Endothelial cell (in vitro differentiated cells): ENCODE measurements around the gene ABCA12. TPM values are rescaled to one million over a fixed set of nuclear protein-coding genes. Genes with fewer than 3 reads are reported as not detected.

Experiments used
- DNase-seq: peaks from one replicate; pipeline ENCODE4 v3.0.0; 2021; ENCODE audit warnings: low spot score
- H3K27ac Mint-ChIP-seq: one replicate; pipeline ENCODE4 v1.8.0; 2021; ENCODE audit warnings: mixed read lengths, inconsistent platforms; ENCODE audit not compliant: unreplicated experiment
- H3K27me3 Mint-ChIP-seq: one replicate; pipeline ENCODE4 v1.8.0; 2021; ENCODE audit warnings: mild to moderate bottlenecking, moderate library complexity, mixed read lengths, inconsistent platforms; ENCODE audit not compliant: unreplicated experiment
- H3K36me3 Mint-ChIP-seq: one replicate; pipeline ENCODE4 v1.8.0; 2021; ENCODE audit warnings: mild to moderate bottlenecking, low read depth, mixed read lengths, inconsistent platforms; ENCODE audit not compliant: unreplicated experiment
- H3K4me1 Mint-ChIP-seq: one replicate; pipeline ENCODE4 v1.8.0; 2021; ENCODE audit warnings: mild to moderate bottlenecking, mixed read lengths, inconsistent platforms; ENCODE audit not compliant: unreplicated experiment
- H3K4me3 Mint-ChIP-seq: one replicate; pipeline ENCODE4 v1.8.0; 2021; ENCODE audit warnings: mild to moderate bottlenecking, mixed read lengths, inconsistent platforms; ENCODE audit not compliant: unreplicated experiment
- H3K9me3 Mint-ChIP-seq: one replicate; pipeline ENCODE4 v1.8.0; 2021; ENCODE audit warnings: mixed read lengths, inconsistent platforms; ENCODE audit not compliant: unreplicated experiment
- CTCF ChIP-seq: fragments of 200-600 bp; sonication (generic); IDR thresholded peaks from one replicate; pipeline ENCODE4 v1.5.0; 2021; ENCODE audit warnings: antibody characterized with exemption; ENCODE audit not compliant: unreplicated experiment
- total RNA-seq: library from RNA; stranded (reverse); fragmentation: NEBNext Ultra II Directional; extraction: Animal tissue kit (Norgen Biotek cat#: 25700); gene quantifications from one replicate; pipeline ENCODE4 v1.2.1, GENCODE V29; 2021; ENCODE audit not compliant: unreplicated experiment

ABCA12 gene
- total RNA-seq, 1 donor from 2014 or later = not detected

DNA sequence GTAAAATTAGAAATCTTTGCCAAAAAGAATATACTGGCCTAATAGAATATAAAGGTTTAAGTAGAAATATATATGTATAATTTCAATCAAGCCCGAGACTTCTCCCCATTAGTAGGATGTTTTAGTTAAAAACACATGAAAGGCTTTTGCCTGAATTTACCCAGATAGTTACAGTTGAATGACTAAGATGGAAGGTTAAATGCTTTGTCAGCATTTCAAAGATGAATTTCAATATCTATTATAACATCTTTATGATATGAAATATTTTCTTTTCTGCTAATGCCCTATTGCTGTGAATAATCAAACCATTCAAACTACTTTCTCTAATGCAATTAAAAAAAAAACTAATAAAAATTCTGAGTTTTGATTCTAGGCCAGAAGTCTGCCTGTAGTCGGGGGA lies 18.0 kb upstream of the ABCA12 start:
- no peak for TF ChIP-seq CTCF
- Mint-ChIP-seq H3K27ac (no peak overlapping the region), H3K36me3 (no peaks in the 10 kb centered on the region), H3K9me3 (no peaks in the 10 kb centered on the region), H3K27me3 (no peaks in the 10 kb centered on the region), H3K4me3 (no peak overlapping the region), H3K4me1 (no peaks in the 10 kb centered on the region)
- DNase-seq = no peak

GRCh38 chr2:215149894-215150293 lies 11.5 kb upstream of the ABCA12 start:
- no peaks in the 10 kb centered on the region for H3K4me1 Mint-ChIP-seq
- DNase-seq = no peak
- no peaks in the 10 kb centered on the region for H3K27me3 Mint-ChIP-seq
- no peaks in the 10 kb centered on the region for H3K36me3 Mint-ChIP-seq
- H3K27ac Mint-ChIP-seq = no peak overlapping the region
- H3K9me3 Mint-ChIP-seq = no peaks in the 10 kb centered on the region
- TF ChIP-seq CTCF = no peak
- H3K4me3 Mint-ChIP-seq = no peak overlapping the region

- no peak for TF ChIP-seq CTCF
- no peak overlapping the region for H3K27ac Mint-ChIP-seq
- no peaks in the 10 kb centered on the region for H3K9me3 Mint-ChIP-seq
- H3K4me1 Mint-ChIP-seq = no peaks in the 10 kb centered on the region
- H3K36me3 Mint-ChIP-seq = no peaks in the 10 kb centered on the region
- no peaks in the 10 kb centered on the region for H3K27me3 Mint-ChIP-seq
- H3K4me3 Mint-ChIP-seq = no peak overlapping the region
- DNase-seq = no peak
Observed at GRCh38 chr2:215149486-215149885, 11.1 kb upstream of the ABCA12 start.

- no peak overlapping the region for H3K27ac Mint-ChIP-seq
Observed at GRCh38 chr2:215149060-215149459, 10.6 kb upstream of the ABCA12 start.

DNA sequence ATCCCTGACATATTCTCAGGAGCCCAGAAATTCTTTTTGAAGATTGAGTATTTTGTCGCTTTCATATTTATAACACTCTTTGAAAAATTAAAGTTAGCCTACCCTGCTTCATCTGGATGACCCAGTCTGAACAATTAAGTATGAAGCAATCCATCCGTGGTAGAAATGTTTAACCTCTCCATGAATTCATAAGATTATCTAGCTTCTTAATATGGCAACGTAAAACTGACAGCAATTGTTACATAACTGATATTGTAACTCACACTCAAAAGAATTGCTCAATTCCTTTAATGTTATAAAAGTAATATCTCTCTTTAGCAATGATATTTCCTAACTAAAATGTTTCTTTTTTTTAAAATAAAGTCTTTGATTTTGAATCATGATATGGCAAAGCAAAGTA lies 7.2 kb upstream of the ABCA12 start:
- no peak for DNase-seq
- H3K27ac Mint-ChIP-seq = no peak overlapping the region
- no peaks in the 10 kb centered on the region for H3K9me3 Mint-ChIP-seq
- TF ChIP-seq CTCF = no peak
- no peaks in the 10 kb centered on the region for H3K27me3 Mint-ChIP-seq
- no peaks in the 10 kb centered on the region for H3K4me1 Mint-ChIP-seq
- no peak overlapping the region for H3K4me3 Mint-ChIP-seq
- H3K36me3 Mint-ChIP-seq = no peaks in the 10 kb centered on the region

More at GRCh38 chr2:215149060-215149459, 10.6 kb upstream of the ABCA12 start:
- TF ChIP-seq CTCF = no peak
- Mint-ChIP-seq H3K4me1 (no peaks in the 10 kb centered on the region), H3K4me3 (no peak overlapping the region), H3K9me3 (no peaks in the 10 kb centered on the region), H3K27me3 (no peaks in the 10 kb centered on the region), H3K36me3 (no peaks in the 10 kb centered on the region)
- DNase-seq = no peak
